Caki2 (cell line): ENCODE data around the gene TDO2. TPM values are rescaled to one million over a fixed set of nuclear protein-coding genes. Genes with fewer than 3 reads are reported as not detected.
"Not testable (repeated sequence)": the region's sequence is repeated elsewhere in the genome, so short reads cannot be mapped to it uniquely, and the experiment has no call there.

ENCODE experiments used
- DNase-seq: peaks from one replicate; pipeline ENCODE4 v3.0.0-alpha.2; 2015; ENCODE audit warnings: low read depth
- in situ Hi-C: cut with HindIII; loops from 2 replicates; pipeline ENCODE4 v1.10.0; 2016; ENCODE audit warnings: low sequenced_read_pairs, low pct_unique_long_range_greater_than_20kb, mixed read lengths
- total RNA-seq: library from RNA; depleted of rRNA; stranded (reverse); fragments of >200 nt; shearing (Covaris generic); gene quantifications from 2 replicates; pipeline ENCODE4 v1.2.3, GENCODE V29; 2014; ENCODE audit warnings: low replicate concordance

The TDO2 gene
- total RNA-seq, 1 experiment from 2014 or later: 13.0 TPM

- in situ Hi-C loops: no loop called here
- no peak for DNase-seq
These were observed 2.5 kb upstream of the TDO2 start for GRCh38 chr4:155901013-155901412.

GRCh38 chr4:155904331-155904730, 835 bp downstream of the TDO2 start:
- no peak for DNase-seq
- in situ Hi-C loops: no loop called here

- in situ Hi-C loops: no loop called here
- DNase-seq: peak; percentile 4
These were observed 3.2 kb downstream of the TDO2 start for GRCh38 chr4:155906554-155907247.

GRCh38 chr4:155907556-155907955, 4.1 kb downstream of the TDO2 start:
- no peak for DNase-seq
- in situ Hi-C loops: no loop called here

- no peak for DNase-seq
These were observed 5.0 kb downstream of the TDO2 start for GRCh38 chr4:155908187-155909139.

GRCh38 chr4:155909615-155910226, 6.2 kb downstream of the TDO2 start:
- in situ Hi-C loops: no loop called here
- no peak for DNase-seq

More at GRCh38 chr4:155908187-155909139, 5.0 kb downstream of the TDO2 start:
- in situ Hi-C loops: no loop called here

- in situ Hi-C loops: no loop called here
- no peak for DNase-seq
These were observed 8.4 kb downstream of the TDO2 start for GRCh38 chr4:155911905-155912304.

GRCh38 chr4:155914782-155915181, 11.3 kb downstream of the TDO2 start:
- in situ Hi-C loops: no loop called here
- DNase-seq: no peak

GRCh38 chr4:155921597-155921996, 18.1 kb downstream of the TDO2 start:
- in situ Hi-C loops: no loop called here
- DNase-seq: no peak

DNA sequence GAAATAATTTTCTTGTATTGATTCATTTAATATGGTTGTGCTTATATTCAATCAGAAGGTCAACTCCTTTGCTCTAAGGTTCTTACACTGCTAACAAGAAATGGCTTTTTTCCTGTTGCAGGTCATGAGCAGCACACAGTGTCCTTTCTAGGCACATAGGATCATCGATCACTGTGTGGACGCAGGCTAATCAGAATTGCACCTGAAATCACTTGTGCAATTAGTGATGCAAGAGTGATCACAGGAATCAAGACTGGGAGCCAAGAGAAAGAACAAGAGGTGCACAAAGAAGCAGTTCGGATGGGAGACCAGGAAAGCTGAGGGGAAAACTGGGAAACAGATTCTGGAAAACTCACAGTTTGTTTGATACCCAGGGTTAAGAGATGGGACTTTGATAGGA, 21.1 kb downstream of the TDO2 start:
- DNase-seq: no peak
- in situ Hi-C loops: no loop called here

GRCh38 chr4:155929833-155930232, 26.3 kb downstream of the TDO2 start:
- in situ Hi-C loops: no loop called here
- no peak for DNase-seq

GRCh38 chr4:155930330-155930729, 26.8 kb downstream of the TDO2 start:
- in situ Hi-C loops: no loop called here
- no peak for DNase-seq

GRCh38 chr4:155931634-155932033, 28.1 kb downstream of the TDO2 start:
- in situ Hi-C loops: no loop called here

DNA sequence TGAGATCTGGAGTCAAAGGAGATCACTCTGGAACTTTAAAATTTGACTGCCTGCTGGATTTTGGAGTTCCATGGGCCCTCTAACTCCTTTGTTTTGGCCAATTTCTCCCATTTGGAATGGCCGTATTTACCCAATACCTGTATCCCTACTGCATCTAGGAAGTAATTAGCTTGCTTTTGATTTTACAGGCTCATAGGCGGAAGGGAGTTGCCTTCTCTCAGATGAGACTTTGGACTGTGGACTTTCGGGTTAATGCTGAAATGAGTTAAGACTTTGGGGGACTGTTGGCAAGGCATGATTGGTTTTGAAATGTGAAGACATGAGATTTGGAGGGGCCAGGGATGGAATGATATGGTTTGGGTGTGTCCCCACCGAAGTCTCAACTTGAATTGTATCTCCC, 31.1 kb downstream of the TDO2 start:
- in situ Hi-C loops, DNase-seq: not testable (repeated sequence)

More at GRCh38 chr4:155931634-155932033, 28.1 kb downstream of the TDO2 start:
- no peak for DNase-seq

GRCh38 chr4:155935389-155935986, 32.0 kb downstream of the TDO2 start:
- in situ Hi-C loops: no loop called here
- DNase-seq: no peak

GRCh38 chr4:155941085-155941790, 37.7 kb downstream of the TDO2 start:
- in situ Hi-C loops: no loop called here
- no peak for DNase-seq

- in situ Hi-C loops: no loop called here
- DNase-seq: no peak
These were observed 38.3 kb downstream of the TDO2 start for GRCh38 chr4:155941820-155942219.
